HEK293 (cell line): ENCODE data around the gene HOXA6.

Experiments
- MYNN ChIP-seq: fragments of 450-650 bp; formaldehyde crosslinking; IDR thresholded peaks from 2 replicates; pipeline ENCODE4 v1.5.1; 2016; ENCODE audit warnings: missing biosample characterization, missing genetic modification characterization, borderline replicate concordance
- SETDB1 ChIP-seq: IDR thresholded peaks from one replicate; pipeline ENCODE4 v1.6.1; 2017; ENCODE audit warnings: mild to moderate bottlenecking, low read length, moderate library complexity, mixed read lengths; ENCODE audit not compliant: insufficient read length
- ZNF548 ChIP-seq: fragments of 450-650 bp; formaldehyde crosslinking; IDR thresholded peaks from 2 replicates; pipeline ENCODE4 v1.5.1; 2016; ENCODE audit warnings: missing biosample characterization, missing genetic modification characterization
- ZNF596 ChIP-seq: fragments of 450-650 bp; IDR thresholded peaks from 2 replicates; pipeline ENCODE4 v1.5.0; 2018; ENCODE audit warnings: missing biosample characterization, mild to moderate bottlenecking, missing genetic modification characterization, moderate library complexity
- TF ChIP-seq, protein P1 (sequence below): fragments of 450-650 bp; formaldehyde crosslinking; IDR thresholded peaks from 2 replicates; pipeline ENCODE4 v1.5.1; 2016; ENCODE audit warnings: missing biosample characterization, missing genetic modification characterization
- TF ChIP-seq, protein P2 (sequence below): fragments of 450-650 bp; formaldehyde crosslinking; optimal IDR thresholded peaks from 2 replicates; pipeline ENCODE3; 2016; ENCODE audit warnings: missing biosample characterization, mild to moderate bottlenecking, missing genetic modification characterization

DNA sequence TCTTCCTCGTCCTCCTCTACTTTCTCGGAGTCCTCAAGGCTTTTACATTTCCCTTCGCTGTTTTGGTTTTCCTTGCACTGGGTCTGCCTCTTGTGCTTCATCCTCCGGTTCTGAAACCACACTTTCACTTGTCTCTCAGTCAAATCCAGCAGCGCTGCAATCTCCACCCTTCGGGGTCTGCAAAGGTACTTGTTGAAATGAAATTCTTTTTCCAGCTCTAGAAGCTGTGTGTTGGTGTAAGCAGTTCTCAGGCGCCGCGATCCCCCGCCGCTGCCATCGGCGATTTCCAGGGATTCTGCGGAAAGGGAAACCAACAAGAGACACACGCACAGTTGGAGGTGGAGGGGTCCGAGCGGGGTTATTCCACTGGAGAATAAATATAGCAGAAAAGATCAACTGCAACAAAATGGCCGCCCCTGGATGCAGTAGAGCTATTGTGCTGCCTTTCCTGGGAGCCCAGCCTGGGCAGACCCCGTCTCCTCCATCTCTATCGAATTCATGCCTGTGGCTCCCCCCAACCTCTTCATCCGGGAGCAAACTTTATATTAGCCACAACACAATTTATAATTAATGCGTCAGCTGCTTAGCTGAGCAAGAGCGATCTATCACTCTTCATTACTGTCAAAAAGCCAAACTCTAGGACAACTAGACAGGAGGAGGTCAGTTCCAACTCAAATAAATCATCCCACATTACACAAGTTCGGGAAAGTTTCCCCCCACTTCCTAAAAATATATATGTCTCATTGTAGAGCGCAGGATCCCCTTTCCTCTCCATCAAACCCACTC lies 46.2 kb downstream of the HOXA6 start:
- no peak for TF ChIP-seq ZNF596 (tag by site-specific recombination)
- TF ChIP-seq, protein P1, sequence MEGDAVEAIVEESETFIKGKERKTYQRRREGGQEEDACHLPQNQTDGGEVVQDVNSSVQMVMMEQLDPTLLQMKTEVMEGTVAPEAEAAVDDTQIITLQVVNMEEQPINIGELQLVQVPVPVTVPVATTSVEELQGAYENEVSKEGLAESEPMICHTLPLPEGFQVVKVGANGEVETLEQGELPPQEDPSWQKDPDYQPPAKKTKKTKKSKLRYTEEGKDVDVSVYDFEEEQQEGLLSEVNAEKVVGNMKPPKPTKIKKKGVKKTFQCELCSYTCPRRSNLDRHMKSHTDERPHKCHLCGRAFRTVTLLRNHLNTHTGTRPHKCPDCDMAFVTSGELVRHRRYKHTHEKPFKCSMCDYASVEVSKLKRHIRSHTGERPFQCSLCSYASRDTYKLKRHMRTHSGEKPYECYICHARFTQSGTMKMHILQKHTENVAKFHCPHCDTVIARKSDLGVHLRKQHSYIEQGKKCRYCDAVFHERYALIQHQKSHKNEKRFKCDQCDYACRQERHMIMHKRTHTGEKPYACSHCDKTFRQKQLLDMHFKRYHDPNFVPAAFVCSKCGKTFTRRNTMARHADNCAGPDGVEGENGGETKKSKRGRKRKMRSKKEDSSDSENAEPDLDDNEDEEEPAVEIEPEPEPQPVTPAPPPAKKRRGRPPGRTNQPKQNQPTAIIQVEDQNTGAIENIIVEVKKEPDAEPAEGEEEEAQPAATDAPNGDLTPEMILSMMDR = no peak
- TF ChIP-seq, protein P2, sequence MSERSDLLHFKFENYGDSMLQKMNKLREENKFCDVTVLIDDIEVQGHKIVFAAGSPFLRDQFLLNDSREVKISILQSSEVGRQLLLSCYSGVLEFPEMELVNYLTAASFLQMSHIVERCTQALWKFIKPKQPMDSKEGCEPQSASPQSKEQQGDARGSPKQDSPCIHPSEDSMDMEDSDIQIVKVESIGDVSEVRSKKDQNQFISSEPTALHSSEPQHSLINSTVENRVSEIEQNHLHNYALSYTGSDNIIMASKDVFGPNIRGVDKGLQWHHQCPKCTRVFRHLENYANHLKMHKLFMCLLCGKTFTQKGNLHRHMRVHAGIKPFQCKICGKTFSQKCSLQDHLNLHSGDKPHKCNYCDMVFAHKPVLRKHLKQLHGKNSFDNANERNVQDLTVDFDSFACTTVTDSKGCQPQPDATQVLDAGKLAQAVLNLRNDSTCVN = no peak
- no peak for TF ChIP-seq SETDB1
- no peak for TF ChIP-seq MYNN (tag by site-specific recombination)
- TF ChIP-seq ZNF548 (tag by site-specific recombination) = no peak
